HL-60/S4 treated with retinoic acid at 250 ng/mL for 4 days and 3 days (cell line): Measurements from ENCODE around the gene CRACDL.

Experiments
- in situ Hi-C: fragments of 300-500 bp; cut with MboI; formaldehyde crosslinking; loops from 2 replicates; pipeline ENCODE4 v1.7.0; 2022; ENCODE audit warnings: low sequenced_read_pairs

Gene CRACDL

GRCh38 chr2:98807221-98807620, 128.8 kb downstream of the CRACDL start:
- in situ Hi-C loops, result no loop called here

- in situ Hi-C loops, result no loop called here
Measured at GRCh38 chr2:98806236-98806697, 129.8 kb downstream of the CRACDL start.

GRCh38 chr2:98805412-98806171, 130.4 kb downstream of the CRACDL start:
- in situ Hi-C loops, result no loop called here

- in situ Hi-C loops, result no loop called here
Measured at GRCh38 chr2:98804736-98805135, 131.3 kb downstream of the CRACDL start.

GRCh38 chr2:98804265-98804650, 131.8 kb downstream of the CRACDL start:
- in situ Hi-C loops, result no loop called here

GRCh38 chr2:98803405-98804264, 132.4 kb downstream of the CRACDL start:
- in situ Hi-C loops, result no loop called here

GRCh38 chr2:98802344-98802743, 133.7 kb downstream of the CRACDL start:
- in situ Hi-C loops, result no loop called here

GRCh38 chr2:98801921-98802321, 134.1 kb downstream of the CRACDL start:
- in situ Hi-C loops, result no loop called here

GRCh38 chr2:98801286-98801685, 134.7 kb downstream of the CRACDL start:
- in situ Hi-C loops, result no loop called here

GRCh38 chr2:98800330-98801064, 135.5 kb downstream of the CRACDL start:
- in situ Hi-C loops, result no loop called here

GRCh38 chr2:98799375-98800329, 136.4 kb downstream of the CRACDL start:
- in situ Hi-C loops, result no loop called here

- in situ Hi-C loops, result no loop called here
Measured at GRCh38 chr2:98796775-98797544, 139.1 kb downstream of the CRACDL start.

GRCh38 chr2:98795891-98796676, 139.9 kb downstream of the CRACDL start:
- in situ Hi-C loops, result no loop called here

- in situ Hi-C loops, result no loop called here
Measured at GRCh38 chr2:98793897-98794830, 141.9 kb downstream of the CRACDL start.

GRCh38 chr2:98793275-98793674, 142.8 kb downstream of the CRACDL start:
- in situ Hi-C loops, result no loop called here

- in situ Hi-C loops, result no loop called here
Measured at GRCh38 chr2:98790221-98790620, 145.8 kb downstream of the CRACDL start.

- in situ Hi-C loops, result no loop called here
Measured at GRCh38 chr2:98787700-98788099, 148.3 kb downstream of the CRACDL start.

- in situ Hi-C loops, result no loop called here
Measured at GRCh38 chr2:98786179-98786578, 149.8 kb downstream of the CRACDL start.
